PC-3 (cell line): ENCODE results near the gene KCNG2.

Experiments used
- CTCF ChIP-seq: fragments of 300-600 bp; sonication (generic); conservative IDR thresholded peaks from 2 replicates; pipeline ENCODE4 v1.5.1; 2017; ENCODE audit warnings: antibody characterized with exemption, low read depth, mild to moderate bottlenecking, low read length
- EZH2 ChIP-seq: fragments of 300-600 bp; sonication (generic); IDR thresholded peaks from one replicate; pipeline ENCODE4 v1.6.1; 2017; ENCODE audit warnings: antibody characterized with exemption, mild to moderate bottlenecking, low read length; ENCODE audit not compliant: unreplicated experiment

DNA sequence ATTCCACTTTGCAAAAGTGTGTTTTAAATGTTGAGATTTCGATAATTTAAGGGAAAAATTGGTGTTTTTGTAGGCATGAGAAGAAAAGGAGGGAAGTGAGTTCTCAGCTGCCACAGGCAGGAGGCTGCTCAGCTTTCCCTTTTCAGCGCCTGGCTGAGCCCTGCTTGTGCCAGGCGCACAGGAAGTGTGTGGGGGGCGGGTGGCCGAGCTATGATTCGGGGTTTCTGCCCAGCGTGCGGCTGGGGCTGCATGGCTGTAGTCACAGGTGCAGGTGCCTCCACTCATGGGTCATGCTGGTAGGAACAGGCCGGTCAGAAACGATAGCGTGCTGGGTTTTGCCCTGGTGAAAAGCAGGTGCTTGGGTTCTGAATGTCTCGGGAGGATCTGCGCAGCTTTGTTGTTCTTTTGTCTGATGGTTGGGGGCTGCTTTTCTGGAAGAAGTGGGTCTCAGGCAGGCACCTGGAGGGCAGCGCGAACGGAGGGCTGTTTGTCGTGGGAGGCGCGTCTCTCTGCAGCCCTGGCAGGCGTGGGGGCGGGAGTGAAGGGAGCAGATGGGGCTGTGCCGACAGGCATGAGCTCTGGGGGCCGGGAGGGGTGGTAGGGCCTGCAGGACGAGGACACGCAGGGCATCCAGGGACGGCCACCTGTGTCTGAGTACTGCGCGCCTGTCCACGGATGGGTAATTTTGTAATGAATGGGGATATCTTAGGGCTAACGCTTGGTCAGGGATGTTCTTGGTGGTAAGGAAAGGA, 2.1 kb downstream of the KCNG2 start:
- TF ChIP-seq EZH2 (no peak), CTCF (no peak)
